Vagina (tissue), 2 donors: Measurements from ENCODE around the gene NXNL1.

Source experiments
- CTCF ChIP-seq, 3 experiments: fragments of 450-650 bp in 2 of 3; fragments of 200-600 bp in 1 of 3; sonication (generic) in 1 of 3; IDR thresholded peaks; one replicate each; pipeline ENCODE4 v1.5.1; 2017 to 2019; ENCODE audit warnings: antibody characterized with exemption in 3 of 3, mild to moderate bottlenecking in 2 of 3, moderate library complexity in 2 of 3
- POLR2AphosphoS5 ChIP-seq, 2 donors: sonication (generic); formaldehyde crosslinking; IDR thresholded peaks; one replicate each; pipeline ENCODE4 v1.9.0; 2017; ENCODE audit warnings: antibody characterized with exemption in 2 of 2, mild to moderate bottlenecking in 2 of 2, low read depth in 1 of 2; ENCODE audit not compliant: insufficient read depth in 1 of 2

- TF ChIP-seq CTCF (IDR thresholded peaks at IDR 0.05) (no peak), POLR2AphosphoS5 (IDR thresholded peaks at IDR 0.05; ENCODE audit: insufficient read depth in 1 of 2, low read depth in 1 of 2) (no peak)
Observed at GRCh38 chr19:17415121-17415520, 45.6 kb downstream of the NXNL1 start.
